SH-SY5Y (cell line): ENCODE measurements around the gene YWHAQ.

Experiments used
- GATA2 ChIP-seq: IDR thresholded peaks from 2 replicates; pipeline ENCODE4 v1.6.1; 2011; ENCODE audit warnings: mild to moderate bottlenecking, low read depth, low read length
- GATA3 ChIP-seq: IDR thresholded peaks from 2 replicates; pipeline ENCODE4 v1.6.1; 2011; ENCODE audit warnings: low read depth, mild to moderate bottlenecking, low read length, moderate library complexity

GRCh38 chr2:9663008-9663879 is 32.4 kb upstream of the YWHAQ start:
- TF ChIP-seq GATA3 = no peak
- TF ChIP-seq GATA2 = no peak
